T follicular helper cell (primary cell): ENCODE measurements around the gene XBP1.
"Not testable (repeated sequence)": the region's sequence is repeated elsewhere in the genome, so short reads cannot be mapped to it uniquely, and the experiment has no call there.

Source experiments
- DNase-seq: peaks from one replicate; pipeline ENCODE4 v3.0.0-alpha.2; 2020; ENCODE audit warnings: low read depth

XBP1 gene

DNA sequence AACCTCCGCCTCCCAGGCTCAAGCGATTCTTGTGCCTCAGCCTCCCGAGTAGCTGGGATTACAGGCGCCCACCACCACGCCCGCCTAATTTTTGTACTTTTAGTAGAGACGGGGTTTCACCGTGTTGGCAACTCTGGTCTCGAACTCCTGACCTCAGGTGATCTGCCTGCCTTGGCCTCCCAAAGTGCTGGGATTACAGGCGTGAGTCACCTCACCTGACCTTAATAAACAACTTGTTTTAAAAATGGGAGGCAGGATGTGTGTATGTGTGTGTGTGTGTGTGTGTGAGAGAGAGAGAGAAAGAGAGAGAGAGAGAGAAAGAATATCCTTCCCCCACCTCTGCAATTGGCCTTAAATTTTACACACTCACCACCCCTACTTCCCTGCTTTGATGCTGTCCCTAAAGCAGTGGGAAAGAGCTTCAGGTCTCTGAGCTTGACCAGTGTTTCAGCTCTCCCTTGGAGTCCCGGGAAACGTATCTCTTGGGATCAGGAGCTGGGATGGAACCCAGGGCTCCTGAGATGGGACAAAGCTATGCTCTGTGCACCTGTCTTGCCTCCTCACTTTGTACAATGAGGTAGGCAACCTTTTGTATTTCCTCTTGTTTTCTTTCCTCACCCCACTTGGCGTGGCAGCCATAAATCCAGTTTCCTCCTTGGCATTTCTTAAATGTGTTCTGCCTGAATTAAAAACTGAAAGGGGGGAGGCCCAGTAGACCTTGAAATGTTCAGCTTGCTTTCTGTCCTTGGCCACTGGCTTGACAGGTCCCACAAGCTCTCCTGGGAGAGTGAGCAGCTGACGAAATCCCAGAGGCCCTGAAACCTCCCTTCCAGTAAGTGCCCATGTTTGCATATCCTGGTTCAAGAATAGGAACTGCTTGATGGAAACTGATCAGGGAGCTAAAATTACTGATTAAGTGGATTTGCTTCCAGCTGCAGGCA lies 17.8 kb upstream of the XBP1 start:
- DNase-seq, result no peak

- no peak for DNase-seq
These were observed 16.7 kb upstream of the XBP1 start for GRCh38 chr22:28817064-28817463.

- DNase-seq, result no peak
These were observed 15.4 kb upstream of the XBP1 start for GRCh38 chr22:28815729-28816128.

DNA sequence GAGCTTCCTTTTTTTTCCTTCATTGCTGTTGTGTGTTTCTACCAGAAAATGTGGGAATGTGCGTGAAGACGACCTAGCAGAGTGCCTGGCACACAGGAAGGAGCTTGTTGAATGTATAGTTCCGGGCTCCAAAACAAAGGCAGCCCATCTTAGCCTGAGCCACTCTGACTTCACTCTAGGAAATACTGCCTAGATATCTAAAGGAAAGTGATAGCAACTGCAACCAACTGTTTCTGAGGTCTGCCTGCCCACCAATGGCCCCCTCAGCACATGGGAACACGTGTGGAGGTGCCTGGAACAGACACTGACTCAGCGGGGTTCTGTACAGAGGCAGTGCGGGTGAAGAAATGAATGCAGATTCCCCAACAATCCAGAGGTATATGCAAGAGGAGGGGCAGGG lies 14.7 kb upstream of the XBP1 start:
- DNase-seq, result no peak

GRCh38 chr22:28813772-28814518 lies 13.6 kb upstream of the XBP1 start:
- no peak for DNase-seq

DNA sequence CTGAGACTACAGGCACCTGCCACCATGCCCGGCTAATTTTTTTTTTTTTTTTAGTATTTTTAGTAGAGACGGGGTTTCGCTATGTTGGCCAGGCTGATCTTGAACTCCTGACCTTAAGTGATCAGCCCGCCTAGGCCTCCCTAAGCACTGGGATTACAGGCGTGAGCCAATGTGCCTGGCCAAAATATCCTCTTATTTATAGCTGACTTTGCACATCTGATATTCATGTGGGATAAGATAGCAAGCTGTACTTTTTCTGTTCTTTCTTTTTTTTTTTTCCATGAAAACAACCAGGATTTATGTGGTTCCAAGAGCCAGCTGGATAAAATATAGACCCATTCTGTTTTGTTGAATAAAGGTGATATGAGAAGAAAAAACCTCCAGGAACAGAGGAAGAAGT lies 12.1 kb upstream of the XBP1 start:
- DNase-seq, result no peak

GRCh38 chr22:28810821-28811491 lies 10.6 kb upstream of the XBP1 start:
- no peak for DNase-seq

DNA sequence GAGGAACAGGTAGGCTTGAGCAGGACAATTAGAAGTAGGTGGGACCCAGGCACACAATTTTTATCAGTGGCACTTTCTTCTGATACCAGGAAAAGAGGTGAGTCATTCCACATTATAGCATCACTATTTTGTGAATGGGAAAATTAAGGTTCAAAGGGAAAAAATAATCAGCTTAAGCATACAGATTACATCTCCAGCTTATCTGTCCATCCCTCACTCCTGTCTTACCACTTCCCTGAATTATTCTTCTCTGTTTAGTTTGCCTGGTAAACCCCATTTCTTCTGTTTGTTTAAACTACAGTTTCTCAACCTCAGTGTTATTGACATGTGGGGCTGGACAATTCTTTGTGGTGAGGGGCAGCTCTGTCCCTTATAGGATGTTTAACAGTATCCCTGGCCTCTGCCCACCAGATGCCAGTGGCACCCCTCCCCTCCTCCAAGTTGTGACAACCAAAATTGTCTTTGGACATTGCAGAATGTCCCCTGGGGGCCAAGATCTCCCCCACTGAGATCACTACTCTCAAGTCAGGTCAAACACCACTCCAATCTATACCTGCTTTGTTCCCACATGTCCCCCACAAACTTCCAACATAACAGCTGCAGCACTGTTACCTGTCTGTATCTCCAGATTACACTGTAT lies 8.5 kb upstream of the XBP1 start:
- DNase-seq, result no peak

DNA sequence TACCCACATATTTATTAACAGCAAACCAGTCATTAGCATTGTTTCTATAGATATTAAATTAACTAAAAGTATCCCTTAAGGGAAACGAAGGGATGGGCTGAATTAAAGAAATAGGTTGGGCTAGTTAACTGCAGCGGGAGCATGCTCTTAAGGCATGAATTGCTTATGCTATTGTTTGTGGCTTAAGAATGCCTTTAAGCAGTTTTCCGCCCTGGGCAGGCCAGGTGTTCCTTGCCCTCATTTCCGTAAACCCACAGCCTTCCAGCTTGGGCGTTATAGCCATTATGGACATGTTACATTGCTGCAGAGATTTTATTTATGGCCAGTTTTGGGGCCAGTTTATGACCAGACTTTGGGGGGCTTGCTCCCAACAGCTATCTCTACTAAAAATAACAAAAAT lies 5.1 kb upstream of the XBP1 start:
- DNase-seq, result not testable (repeated sequence)

DNA sequence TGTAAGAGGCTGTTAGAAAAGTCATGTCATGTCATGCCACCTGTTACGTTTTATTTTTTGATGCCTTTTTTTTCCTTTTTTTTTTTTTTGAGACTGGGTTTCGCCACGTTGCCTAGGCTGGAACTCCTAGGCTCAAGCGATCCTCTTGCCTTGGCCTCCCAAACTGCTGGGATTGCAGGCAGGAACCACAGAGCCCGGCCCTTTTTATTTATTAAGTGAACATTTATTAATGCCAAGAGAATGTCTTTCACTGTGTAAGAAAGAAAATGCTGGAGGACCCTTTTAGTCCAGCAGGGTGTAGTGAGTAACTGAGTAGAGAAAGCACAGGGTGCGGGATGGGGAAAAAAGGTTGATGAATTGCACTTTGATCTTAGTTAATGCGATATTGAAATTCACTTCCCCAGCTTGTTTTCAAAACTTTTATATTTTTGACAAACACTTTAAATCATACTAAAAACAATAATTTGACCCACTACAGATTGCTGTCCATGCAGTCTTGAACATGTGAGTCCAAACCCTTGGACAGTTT lies 2.3 kb upstream of the XBP1 start:
- no peak for DNase-seq

DNA sequence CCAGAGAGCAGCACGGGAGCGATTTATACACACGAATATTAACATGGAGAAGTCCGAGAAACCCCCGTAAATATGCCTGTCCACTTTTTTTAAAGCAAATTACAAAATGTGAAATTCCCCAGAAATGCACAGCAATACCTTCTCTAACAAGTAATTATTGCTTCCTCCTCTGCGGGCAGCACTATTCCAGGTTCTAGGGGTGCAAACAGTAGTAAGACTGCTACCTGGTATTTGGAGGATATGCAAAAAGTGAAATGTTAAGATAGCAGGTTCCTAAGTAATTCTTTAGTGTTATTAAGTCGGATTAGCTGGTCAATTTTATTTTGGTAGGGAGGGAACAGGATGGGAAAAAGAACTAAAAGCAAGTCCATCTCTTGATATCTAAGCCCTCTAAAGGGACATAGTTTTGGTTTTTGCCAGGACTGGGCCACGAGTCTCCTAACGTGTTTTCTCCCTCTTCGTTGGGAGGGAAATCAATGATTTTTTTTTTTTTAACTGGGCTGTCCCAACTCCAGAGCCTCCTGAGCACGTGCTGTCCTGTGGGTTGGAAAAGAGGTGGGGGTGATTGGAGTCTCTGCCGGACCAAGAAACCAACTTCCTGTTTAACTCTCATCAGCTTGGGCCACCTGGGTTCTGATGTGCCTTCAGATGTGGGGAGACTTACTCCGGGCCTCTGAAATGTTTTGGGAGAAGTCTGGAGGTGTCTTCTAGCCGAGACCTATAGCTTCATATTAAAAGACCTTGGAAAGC lies 1.7 kb upstream of the XBP1 start:
- DNase-seq, result no peak

DNA sequence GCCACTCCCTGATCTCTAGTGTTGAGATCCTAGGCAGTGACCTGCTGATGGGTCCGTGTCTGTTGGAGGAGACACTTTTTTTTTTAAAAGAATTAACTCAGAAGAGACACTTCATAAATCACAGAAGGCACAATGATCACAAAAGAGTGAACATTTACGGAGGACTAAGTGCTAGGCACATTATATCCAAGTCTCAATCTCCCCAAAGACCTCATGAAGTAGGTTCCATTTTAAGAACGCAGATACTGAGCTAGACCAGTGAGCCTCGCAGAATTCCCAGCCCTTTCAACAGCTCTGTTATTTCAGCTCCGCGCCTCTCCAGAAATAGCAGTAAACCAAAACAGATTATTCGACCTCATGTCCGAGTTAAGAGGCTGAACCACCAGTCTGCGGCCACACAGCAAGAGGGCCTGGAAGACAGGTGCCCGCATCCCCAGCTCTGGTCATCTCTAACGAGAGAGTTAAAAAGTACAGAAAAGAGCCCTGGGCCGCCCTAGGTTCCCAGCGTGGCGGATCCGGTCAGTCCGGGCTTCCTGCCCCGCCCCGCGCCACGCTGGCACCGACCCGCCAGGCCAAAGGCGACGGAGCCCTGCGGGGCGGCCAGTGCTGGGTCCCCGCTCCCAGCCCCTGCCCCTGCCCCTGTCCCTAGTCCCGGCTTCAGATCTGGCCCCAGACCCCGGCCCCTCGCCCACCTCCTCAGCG lies 612 bp downstream of the XBP1 start:
- no peak for DNase-seq

DNA sequence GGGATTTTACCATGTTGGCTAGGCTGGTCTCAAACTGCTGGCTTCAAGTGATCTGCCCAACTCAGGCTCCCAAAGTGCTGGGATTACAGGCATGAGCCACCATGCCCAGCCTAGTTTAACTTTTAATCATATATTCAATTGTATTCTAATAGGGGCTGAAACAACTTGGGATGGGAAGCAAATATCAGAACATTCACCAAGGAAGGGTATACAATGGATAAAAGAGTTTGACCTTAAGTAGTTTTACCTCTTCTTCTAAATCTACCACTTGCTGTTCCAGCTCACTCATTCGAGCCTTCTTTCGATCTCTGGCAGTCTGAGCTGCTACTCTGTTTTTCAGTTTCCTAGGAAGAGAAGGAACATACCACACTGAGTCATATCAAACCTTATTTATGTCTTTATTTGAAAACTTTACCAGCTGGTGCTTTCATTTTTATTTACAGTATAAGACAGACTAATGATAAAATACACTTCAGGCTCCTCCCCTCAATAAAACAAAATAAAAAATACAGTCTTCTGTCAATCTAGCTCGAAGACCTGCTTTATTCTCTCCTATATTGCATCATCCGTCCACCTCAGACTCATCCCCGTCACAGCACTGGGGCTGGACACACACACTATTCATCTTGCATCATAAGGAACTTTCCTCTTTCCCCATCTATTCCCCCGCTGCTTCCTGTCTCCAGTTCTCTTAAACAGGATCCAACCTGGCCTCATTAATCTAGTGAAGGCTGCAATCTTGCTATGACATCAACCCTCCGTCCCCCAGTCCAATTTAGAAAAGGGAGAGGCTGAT lies 1.4 kb downstream of the XBP1 start:
- no peak for DNase-seq

DNA sequence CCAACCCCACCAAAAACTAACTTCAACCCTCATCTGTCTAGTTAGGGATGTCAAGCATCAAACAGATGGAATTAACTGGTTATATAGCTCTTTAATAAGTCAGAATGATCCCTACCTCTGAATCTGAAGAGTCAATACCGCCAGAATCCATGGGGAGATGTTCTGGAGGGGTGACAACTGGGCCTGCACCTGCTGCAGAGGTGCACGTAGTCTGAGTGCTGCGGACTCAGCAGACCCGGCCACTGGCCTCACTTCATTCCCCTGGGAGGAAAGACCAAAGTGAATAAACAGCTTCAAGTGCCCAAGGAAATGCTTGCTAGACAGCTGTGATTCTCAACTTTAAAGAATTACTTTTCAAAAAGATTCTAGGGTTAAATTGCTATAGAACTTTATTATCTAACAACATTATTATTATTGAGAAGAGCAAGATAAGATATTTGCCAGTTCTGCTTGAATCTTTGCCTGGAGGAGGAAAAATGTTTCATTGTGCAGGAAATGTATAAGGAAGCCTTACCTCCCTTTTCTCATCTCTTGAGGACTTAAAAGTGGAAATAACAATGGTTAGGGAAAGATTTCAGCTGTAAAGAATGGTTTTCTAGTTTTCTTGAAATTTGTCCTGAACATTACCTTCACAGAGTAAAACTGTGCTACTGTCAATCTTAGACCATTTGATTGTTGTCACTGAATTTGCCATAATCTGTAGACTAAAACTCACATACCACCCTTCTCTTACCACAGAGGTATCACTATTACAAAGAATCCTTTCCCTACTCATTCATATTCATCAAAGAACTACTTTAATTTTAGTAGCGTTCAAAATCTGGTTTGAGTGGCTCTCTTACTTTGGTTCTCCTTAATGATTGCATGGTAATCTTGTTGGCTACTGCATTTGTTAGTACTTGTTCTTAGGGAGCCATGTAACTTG lies 4.2 kb downstream of the XBP1 start:
- DNase-seq, result no peak

DNA sequence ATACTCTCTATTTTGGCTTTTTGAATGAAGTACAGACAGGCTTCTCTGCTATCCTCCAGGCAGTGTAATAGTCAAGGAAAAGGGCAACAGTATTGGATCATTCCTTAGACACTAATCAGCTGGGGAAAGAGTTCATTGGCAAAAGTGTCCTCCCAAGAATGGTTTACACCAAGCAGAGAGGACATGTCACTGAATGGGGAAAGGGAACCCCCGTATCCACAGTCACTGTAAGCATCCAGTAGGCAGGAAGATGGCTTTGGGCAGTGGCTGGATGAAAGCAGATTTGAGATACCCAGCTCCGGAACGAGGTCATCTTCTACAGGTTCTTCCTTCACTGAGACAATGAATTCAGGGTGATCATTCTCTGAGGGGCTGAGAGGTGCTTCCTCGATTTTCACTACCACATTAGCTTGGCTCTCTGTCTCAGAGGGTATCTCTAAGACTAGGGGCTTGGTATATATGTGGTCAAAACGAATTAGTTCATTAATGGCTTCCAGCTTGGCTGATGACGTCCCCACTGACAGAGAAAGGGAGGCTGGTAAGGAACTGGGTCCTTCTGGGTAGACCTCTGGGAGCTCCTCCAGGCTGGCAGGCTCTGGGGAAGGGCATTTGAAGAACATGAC lies 5.2 kb downstream of the XBP1 start:
- DNase-seq, result no peak

GRCh38 chr22:28793976-28794584 lies 6.3 kb downstream of the XBP1 start:
- DNase-seq, result no peak

GRCh38 chr22:28792491-28793383 lies 7.6 kb downstream of the XBP1 start:
- no peak for DNase-seq
